Smooth muscle cell of the brain vasculature (primary cell): ENCODE measurements around the gene SLC47A2.

Experiments used
- DNase-seq: peaks from one replicate; pipeline ENCODE4 v3.0.0-alpha.2; 2012; ENCODE audit warnings: low read depth, low spot score

SLC47A2 gene

DNA sequence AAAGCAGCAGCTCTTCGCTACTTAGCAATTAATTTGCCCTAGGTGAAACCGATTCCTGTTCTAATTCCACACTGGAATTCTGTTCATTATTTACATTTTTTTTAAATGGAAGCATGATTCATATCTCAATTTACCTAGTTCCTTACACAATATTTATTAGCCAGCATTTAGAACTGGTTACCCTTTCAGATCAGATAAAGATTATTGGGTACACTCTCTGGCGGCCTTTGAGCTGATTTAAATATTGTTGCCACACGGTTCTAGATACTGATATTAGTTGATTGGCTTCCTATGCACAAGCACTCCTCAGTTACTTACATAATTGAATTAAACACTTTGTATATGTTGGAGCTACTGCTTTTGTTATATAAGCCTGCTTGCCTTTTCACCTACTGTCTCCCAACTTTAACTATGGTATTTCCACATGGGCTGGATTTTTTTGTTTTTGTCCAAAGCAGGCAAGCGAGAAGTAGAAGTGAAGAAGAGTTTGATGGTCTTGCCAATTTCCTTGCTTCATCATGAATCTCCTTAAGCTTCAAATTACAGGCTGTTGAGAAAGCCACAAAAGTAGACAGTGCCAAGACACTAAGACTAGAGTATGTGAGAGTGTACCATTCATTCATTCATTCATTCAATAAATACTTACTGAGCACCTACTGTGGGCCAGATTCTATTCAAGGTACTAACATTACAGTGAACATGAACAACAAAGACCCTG lies 71.7 kb downstream of the SLC47A2 start:
- no peak for DNase-seq

- no peak for DNase-seq
These were observed 74.0 kb downstream of the SLC47A2 start for GRCh38 chr17:19642373-19642893.

DNA sequence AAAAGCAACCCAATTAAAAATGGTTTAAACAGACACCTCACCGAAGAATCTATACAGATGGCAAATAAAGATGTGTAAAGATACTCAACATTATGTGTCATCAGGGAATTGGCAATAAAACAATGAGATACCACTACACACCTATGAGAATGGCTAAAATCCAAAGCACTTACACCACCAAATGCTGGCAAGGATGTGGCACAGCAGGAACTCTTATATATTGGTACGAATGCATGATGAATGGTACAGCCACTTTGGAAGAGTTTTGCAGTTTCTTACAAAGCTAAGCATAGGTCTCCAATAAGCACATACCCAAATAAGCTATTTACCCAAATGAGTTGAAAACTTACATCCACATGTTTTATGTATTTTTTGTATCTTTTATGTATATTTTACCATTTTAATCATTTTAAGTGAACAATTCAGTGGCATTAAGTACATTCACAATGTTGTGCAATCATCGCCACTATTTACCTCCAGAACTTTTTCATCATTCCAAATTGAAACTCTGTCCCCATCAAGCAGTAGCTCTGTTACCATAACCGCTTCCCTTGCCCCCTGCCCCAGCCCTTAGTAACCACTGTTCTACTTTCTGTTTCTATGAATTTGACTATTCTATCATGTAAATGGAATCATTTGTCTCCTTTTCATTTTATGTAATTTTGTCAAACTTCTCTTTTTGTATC lies 74.6 kb downstream of the SLC47A2 start:
- DNase-seq, result no peak

DNA sequence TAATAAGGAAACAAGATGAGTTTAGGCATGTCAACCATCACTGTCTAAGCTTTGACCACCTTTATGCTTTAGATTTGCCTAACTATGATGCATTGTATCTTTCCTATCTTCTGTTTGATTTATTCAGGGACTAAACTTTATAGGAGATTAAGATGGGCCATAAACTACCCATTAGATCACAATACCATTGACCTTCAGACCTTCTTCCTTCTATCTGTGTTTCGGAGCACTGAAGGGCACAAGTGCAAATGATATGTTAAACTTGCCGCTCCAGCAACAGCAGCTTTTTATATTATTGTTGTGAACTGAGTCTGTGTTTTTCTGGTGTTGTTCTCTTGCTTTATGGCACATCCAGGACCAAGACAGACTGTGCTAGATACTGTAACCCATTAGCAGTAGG lies 84.5 kb downstream of the SLC47A2 start:
- DNase-seq, result no peak

DNA sequence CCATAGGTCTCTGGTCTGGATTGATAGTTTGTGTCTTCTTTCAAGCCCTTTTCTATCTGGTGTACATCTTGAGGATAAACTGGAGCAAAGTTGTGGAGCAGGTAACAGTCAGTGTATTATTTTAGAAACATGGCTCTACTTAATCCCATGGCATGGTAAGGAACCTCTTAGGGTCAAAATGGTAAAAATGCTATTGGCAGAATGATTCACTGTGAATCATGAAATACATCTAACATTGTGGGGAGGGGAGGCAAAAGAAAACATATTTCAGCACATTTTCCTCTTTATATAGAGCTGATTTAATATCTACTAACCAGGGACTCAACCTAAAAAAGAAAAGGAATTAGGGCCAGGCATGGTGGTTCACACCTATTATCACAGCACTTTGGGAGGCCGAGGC lies 85.7 kb downstream of the SLC47A2 start:
- no peak for DNase-seq

GRCh38 chr17:19630035-19630434 lies 86.3 kb downstream of the SLC47A2 start:
- no peak for DNase-seq

GRCh38 chr17:19629449-19629848 lies 86.9 kb downstream of the SLC47A2 start:
- no peak for DNase-seq
